ENCODE measurements around the gene HOXA5. TPM values are rescaled to one million over a fixed set of nuclear protein-coding genes. Genes with fewer than 3 reads are reported as not detected.
A peak's percentile ranks its signal among the peaks of the same experiment; 100 is the strongest.

Gene HOXA5
- total and polyA plus RNA-seq, 4 donors: 20.6 to 171 (median 95.6) TPM

DNA sequence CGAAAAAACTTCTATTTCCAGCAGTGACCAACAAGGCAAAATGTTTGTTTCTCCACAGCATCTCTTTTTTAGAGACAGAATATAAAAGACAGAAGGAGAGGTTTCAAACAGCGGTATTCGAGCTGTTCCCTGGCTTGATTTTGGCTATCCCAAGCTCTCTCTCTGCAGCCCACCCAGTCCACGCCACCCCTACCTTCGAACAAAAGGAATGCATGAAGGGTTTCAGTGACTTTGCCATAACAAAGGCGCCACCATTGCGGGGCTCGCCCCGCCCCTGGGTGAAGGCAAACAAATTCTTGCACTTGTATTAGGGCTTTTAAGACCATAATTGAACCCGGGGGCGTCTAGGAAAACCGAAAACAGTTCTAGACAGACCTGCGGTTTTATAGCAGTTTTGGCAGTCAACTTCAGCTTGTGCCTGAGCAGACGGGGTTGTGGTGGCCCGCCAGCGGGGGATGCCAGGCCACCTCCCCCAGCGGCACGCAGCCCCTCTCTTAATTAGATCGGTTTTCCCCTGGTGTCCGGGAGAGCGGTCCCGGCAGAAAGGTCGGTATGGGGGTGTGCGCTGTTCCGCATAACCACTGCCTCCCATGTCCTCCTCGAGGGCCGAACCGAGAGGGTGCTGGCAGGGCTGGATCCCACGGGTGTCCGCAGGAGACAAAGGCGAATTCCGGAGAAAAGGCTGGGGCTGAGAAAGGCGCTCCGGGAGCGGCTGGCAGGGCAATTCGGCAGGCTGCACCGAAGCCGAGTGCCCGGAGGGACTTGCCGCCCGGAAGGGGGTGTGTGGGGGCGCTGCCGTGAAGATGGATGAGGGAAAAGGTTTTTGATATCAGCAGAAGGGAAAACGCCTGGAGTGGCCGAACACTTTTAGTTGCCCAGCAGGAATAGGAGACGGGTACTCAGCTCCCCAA lies 44.2 kb upstream of the HOXA5 start:
- peak overlapping the region; percentile 24 for H3K4me3 ChIP-seq (ENCODE audit: low read depth, low read length)
- peaks cover 67% of the 10 kb centered on the region for H3K4me1 ChIP-seq (ENCODE audit: control insufficient read depth, insufficient read depth, low read length)

DNA sequence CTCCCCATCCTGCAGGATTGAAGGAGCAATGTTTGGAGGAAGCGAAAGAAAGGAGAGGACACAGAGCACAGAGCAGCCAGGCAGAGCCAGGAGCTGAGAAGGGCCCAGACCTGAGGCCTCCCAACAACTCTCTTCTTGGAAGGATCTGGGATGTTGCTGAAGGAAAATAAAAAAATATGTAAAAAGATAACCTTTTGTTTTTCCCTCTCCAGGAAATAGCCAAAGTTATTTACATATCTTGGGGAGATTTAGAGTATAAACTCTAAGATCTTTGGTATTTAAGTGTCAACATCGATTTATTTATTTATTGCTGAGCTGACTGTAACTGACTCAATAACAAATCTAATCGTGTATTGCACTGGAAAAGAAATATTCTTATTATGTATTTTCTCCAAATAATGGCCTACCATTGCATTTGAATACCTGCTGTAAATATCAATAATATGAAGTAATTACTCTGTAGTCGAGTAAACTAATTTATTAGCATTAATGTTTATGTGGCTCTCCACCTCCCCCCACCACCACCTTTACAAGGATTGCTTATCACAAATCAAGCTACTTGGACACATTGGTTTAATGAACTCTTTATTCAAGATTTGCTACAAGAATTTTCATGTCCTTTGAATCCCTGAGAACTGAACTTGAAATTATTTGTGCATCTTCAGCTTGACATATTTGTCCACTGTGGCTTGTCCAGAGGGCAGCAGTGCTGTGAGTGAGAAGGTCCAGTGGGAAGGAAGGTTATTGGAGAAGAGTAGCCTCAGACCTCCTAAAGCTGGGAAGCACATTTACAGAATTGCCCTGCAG lies 43.4 kb upstream of the HOXA5 start:
- peak overlapping the region; percentile 53 for H3K4me3 ChIP-seq (ENCODE audit: low read depth, low read length)
- peak in 1 of 6 donors; percentile 34 for DNase-seq (ENCODE audit: low read depth in 4 of 6, low spot score in 6 of 6)
- 33% methylated on average over 1 of the region's 4 CpGs for WGBS (ENCODE audit: insufficient coverage)
- no peaks in the 10 kb centered on the region for H3K9me3 ChIP-seq (ENCODE audit: control insufficient read depth, insufficient read depth, low read length)
- H3K36me3 ChIP-seq (ENCODE audit: control insufficient read depth, insufficient read depth, low read length): no peaks in the 10 kb centered on the region
- H3K27me3 ChIP-seq (ENCODE audit: control insufficient read depth, insufficient read depth, low read length): peaks cover 100% of the 10 kb centered on the region
- peaks cover 64% of the 10 kb centered on the region for H3K4me1 ChIP-seq (ENCODE audit: control insufficient read depth, insufficient read depth, low read length)
- H3K27ac ChIP-seq (ENCODE audit: low read depth, low read length): peak overlapping the region; percentile 83

More for the DNA sequence above, 44.2 kb upstream of the HOXA5 start:
- Histone ChIP-seq H3K9me3 (ENCODE audit: control insufficient read depth, insufficient read depth, low read length) (no peaks in the 10 kb centered on the region), H3K36me3 (ENCODE audit: control insufficient read depth, insufficient read depth, low read length) (no peaks in the 10 kb centered on the region), H3K27me3 (ENCODE audit: control insufficient read depth, insufficient read depth, low read length) (peaks cover 100% of the 10 kb centered on the region), H3K27ac (ENCODE audit: low read depth, low read length) (peak overlapping the region; percentile 57)
- 2% methylated on average over 45 of the region's 46 CpGs for WGBS (ENCODE audit: insufficient coverage)
- no peak for DNase-seq (ENCODE audit: low read depth in 4 of 6, low spot score in 6 of 6)

DNA sequence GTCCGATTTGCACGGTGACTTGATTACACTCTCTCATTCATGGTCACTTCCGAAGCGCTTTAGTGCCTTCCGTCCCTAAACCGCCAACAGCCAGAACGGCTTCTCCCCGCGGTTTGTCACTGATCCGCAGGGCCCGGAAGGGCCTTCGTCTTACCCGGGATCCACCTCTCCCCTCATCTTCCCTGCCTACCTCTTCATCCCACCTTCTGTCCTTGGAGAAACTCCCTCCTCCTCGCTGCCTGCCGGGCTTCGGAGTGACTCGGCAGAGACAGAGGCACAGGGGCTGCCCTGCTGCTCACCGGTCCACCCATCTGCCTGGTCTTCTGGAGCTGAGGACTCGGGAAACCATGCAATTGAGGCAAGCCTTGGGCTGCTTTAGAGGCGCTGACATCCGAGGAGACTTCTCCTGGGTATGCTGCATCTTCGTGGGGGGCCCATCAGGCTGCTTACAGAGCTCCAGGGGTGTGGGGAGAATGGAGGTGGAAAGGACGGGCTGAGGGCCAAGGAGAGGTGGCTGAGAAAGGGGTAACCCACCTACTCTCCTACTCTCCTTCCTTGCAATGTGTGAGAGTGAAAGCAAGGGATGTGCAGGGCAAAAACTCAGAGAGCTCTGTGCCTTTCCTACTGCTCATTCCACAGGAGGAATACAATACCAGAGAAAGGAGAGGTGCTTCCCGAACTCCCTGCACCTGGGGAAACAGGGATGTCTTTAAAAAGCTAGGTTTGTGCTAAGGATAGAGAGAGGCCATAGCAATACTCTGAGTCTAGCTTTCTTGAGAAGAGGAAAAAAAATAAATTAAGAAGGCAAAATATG lies 42.6 kb upstream of the HOXA5 start:
- H3K4me3 ChIP-seq (ENCODE audit: low read depth, low read length): peak overlapping the region; percentile 53
- no peaks in the 10 kb centered on the region for H3K36me3 ChIP-seq (ENCODE audit: control insufficient read depth, insufficient read depth, low read length)
- peak overlapping the region; percentile 83 for H3K27ac ChIP-seq (ENCODE audit: low read depth, low read length)
- peaks cover 99% of the 10 kb centered on the region for H3K27me3 ChIP-seq (ENCODE audit: control insufficient read depth, insufficient read depth, low read length)
- H3K9me3 ChIP-seq (ENCODE audit: control insufficient read depth, insufficient read depth, low read length): no peaks in the 10 kb centered on the region
- WGBS (ENCODE audit: insufficient coverage): 6% methylated on average over 22 of the region's 24 CpGs
- DNase-seq (ENCODE audit: low read depth in 4 of 6, low spot score in 6 of 6): no peak
- H3K4me1 ChIP-seq (ENCODE audit: control insufficient read depth, insufficient read depth, low read length): peaks cover 62% of the 10 kb centered on the region

DNA sequence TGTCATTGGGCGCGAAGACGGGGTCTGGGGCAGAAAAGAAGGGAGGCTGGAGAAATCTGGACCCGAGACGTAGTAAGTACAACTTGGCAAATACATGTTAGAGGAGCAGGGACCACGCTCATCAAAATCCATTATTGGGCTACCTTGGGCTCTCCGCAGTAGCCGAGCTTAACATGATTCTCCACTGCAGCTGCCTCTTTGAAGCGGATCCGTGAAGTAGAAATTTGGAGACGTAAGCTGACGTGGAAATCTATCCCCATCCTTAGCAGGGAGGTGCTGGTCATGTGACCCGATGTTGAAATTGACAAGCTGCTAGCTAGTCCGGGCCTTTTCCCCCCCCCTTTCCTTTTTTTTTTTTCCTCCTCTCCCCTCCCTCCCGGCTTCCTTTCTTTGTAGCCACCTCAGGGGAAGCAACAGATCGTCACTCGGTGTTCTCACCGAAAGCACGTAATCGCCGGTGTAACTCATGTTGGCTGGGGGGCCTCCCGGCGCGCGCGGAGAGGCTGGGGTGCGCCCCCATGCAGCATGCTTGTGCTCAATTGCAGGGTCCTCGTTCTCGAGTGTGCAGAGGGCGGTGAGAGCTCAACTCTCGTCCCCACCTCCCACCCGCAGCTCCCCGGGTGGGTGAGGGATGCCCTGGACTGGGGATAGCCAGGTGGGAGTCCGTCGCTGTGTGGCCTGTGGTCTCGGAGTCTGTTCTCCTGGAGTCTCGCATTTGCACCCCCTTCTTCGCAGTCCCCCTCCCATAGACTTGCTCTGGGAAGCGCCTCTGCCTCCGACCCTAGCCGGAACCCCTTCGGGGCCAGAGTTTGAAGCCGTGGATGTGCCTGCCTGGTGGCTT lies 41.8 kb upstream of the HOXA5 start, which contains the start of gene HOXA11:
HOXA11 (minus strand) TSS at position 220 of the 841 bp plus-strand sequence; CDS start at position 132, 88 bp downstream.
- peaks cover 68% of the 10 kb centered on the region for H3K4me1 ChIP-seq (ENCODE audit: control insufficient read depth, insufficient read depth, low read length)
- peak in 1 of 6 donors; percentile 53 for DNase-seq (ENCODE audit: low read depth in 4 of 6, low spot score in 6 of 6)
- H3K27me3 ChIP-seq (ENCODE audit: control insufficient read depth, insufficient read depth, low read length): peaks cover 99% of the 10 kb centered on the region
- no peaks in the 10 kb centered on the region for H3K9me3 ChIP-seq (ENCODE audit: control insufficient read depth, insufficient read depth, low read length)
- H3K27ac ChIP-seq (ENCODE audit: low read depth, low read length): peak within 1 kb of the TSS; percentile 83
- H3K4me3 ChIP-seq (ENCODE audit: low read depth, low read length): peak within 1 kb of the TSS; percentile 53
- no peaks in the 10 kb centered on the region for H3K36me3 ChIP-seq (ENCODE audit: control insufficient read depth, insufficient read depth, low read length)
- WGBS (ENCODE audit: insufficient coverage): 4% methylated on average over 37 of the region's 43 CpGs

DNA sequence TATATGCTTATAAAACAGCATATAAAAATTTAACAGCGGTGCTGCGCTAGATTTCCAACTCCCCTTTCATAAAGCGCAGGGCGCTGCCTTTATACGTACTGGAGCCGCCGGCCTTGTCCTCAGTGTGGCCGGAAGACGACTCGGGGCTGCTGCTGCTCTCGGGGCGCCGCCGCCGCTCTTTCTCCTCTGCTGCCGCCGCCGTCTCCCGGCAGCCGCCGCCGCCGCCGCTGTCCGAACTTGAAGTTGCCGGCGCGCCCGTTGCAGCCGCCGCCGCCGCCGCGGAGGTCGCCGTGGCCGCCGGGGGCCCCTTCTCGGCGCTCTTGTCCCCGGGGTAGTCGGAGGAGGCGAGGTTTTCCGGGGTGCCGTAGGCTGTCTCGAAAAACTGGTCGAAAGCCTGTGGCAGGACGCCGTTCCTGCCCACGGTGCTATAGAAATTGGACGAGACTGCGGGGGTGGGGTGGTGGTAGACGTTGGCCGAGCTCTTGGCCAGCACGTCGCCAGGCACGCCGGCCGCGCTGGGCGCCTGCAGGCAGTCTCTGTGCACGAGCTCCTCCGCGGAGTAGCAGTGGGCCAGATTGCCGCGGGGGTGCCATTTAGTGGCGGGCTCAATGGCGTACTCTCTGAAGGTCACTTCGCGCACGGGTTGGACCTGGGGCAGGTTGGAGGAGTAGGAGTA lies 41.0 kb upstream of the HOXA5 start:
- WGBS (ENCODE audit: insufficient coverage): under 1% methylated on average over 72 of the region's 72 CpGs
- Histone ChIP-seq H3K4me1 (ENCODE audit: control insufficient read depth, insufficient read depth, low read length) (peaks cover 72% of the 10 kb centered on the region), H3K4me3 (ENCODE audit: low read depth, low read length) (peak overlapping the region; percentile 53), H3K27ac (ENCODE audit: low read depth, low read length) (peak overlapping the region; percentile 81), H3K36me3 (ENCODE audit: control insufficient read depth, insufficient read depth, low read length) (no peaks in the 10 kb centered on the region), H3K9me3 (ENCODE audit: control insufficient read depth, insufficient read depth, low read length) (no peaks in the 10 kb centered on the region), H3K27me3 (ENCODE audit: control insufficient read depth, insufficient read depth, low read length) (peaks cover 99% of the 10 kb centered on the region)
- peak in 1 of 6 donors; percentile 58 for DNase-seq (ENCODE audit: low read depth in 4 of 6, low spot score in 6 of 6)

DNA sequence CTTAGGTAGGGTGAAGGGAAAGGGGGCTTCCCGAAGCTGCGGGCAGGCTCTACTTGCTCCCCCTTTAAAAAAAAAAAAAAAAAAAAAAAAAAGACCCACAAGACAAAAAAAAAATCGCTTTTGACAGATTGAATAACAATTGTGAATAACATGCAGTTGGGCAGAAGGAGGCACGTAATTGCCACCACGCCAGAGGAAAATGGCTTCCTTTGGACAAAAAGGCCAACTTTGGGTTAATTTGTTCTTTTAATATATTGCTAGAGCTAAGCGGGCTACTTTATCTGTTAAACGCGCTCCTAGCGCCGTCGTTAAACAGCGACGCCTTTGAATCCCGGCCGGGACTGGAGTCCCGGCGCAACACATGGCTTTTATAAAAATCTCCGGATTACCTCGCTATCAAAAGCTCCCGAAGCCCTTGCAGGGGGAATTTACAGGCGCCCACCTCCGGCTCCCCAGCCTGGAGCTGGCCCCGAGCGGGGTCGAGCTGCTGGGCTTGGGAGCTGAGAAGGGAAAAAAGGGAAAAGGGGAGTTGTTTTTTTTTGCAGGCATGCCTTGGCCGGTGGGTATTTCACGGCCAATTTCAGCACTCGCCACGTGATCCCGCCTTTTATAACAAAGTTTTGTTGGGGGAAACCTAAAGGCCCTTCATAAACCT lies 40.3 kb upstream of the HOXA5 start:
- 3% methylated on average over 19 of the region's 30 CpGs for WGBS (ENCODE audit: insufficient coverage)
- H3K27ac ChIP-seq (ENCODE audit: low read depth, low read length): peak overlapping the region; percentile 81
- no peaks in the 10 kb centered on the region for H3K9me3 ChIP-seq (ENCODE audit: control insufficient read depth, insufficient read depth, low read length)
- peak in 1 of 6 donors; percentile 60 for DNase-seq (ENCODE audit: low read depth in 4 of 6, low spot score in 6 of 6)
- H3K4me1 ChIP-seq (ENCODE audit: control insufficient read depth, insufficient read depth, low read length): peaks cover 70% of the 10 kb centered on the region
- H3K36me3 ChIP-seq (ENCODE audit: control insufficient read depth, insufficient read depth, low read length): no peaks in the 10 kb centered on the region
- H3K27me3 ChIP-seq (ENCODE audit: control insufficient read depth, insufficient read depth, low read length): peaks cover 99% of the 10 kb centered on the region
- H3K4me3 ChIP-seq (ENCODE audit: low read depth, low read length): peak overlapping the region; percentile 53

DNA sequence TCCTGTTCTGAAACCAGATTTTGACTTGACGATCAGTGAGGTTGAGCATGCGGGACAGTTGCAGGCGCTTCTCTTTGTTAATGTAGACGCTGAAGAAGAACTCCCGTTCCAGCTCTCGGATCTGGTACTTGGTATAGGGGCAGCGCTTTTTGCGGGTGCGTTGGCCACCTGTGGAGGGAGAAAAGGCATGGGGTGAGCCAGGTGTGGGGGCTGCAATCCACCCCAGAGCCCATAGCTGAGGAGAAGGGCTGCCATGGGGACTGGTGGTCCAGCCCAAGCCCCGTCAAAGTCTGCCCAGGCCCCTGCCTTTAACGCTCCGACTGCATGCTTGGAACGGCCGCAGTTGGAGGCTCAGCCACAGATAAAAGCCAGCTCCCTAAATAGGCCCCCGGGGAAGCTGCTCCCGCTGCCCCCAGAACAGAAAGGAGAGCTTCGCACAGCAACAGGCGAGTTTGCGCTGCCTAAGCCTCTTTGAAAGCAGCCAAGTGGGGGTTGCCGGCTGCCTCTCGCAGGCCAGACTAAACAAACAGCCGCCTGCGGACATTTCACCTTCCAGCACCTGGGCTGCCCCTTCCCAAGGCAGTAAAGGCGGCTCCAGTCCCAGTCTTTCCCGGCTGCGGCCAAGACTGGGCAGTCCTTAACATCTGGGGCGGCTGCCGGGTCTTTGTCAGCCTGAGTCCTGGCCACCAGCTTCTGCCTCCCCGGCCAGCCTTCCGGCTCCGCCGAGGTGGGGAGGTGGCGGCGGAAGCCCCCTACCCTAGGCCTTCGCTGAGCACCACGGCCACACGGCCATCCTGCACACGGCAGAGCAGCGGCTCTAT lies 39.6 kb upstream of the HOXA5 start:
- no peaks in the 10 kb centered on the region for H3K9me3 ChIP-seq (ENCODE audit: control insufficient read depth, insufficient read depth, low read length)
- H3K4me3 ChIP-seq (ENCODE audit: low read depth, low read length): peak overlapping the region; percentile 53
- peaks cover 99% of the 10 kb centered on the region for H3K27me3 ChIP-seq (ENCODE audit: control insufficient read depth, insufficient read depth, low read length)
- H3K27ac ChIP-seq (ENCODE audit: low read depth, low read length): peak overlapping the region; percentile 81
- H3K4me1 ChIP-seq (ENCODE audit: control insufficient read depth, insufficient read depth, low read length): peaks cover 62% of the 10 kb centered on the region
- WGBS (ENCODE audit: insufficient coverage): 6% methylated on average over 34 of the region's 39 CpGs
- DNase-seq (ENCODE audit: low read depth in 4 of 6, low spot score in 6 of 6): no peak
- H3K36me3 ChIP-seq (ENCODE audit: control insufficient read depth, insufficient read depth, low read length): no peaks in the 10 kb centered on the region

All from spinal cord (tissue), 10 donors.